Muscle of back (tissue), 11 donors: ENCODE measurements around the gene NCAM2. TPM values are rescaled to one million over a fixed set of nuclear protein-coding genes. Genes with fewer than 3 reads are reported as not detected.
"Not testable (repeated sequence)": the region's sequence is repeated elsewhere in the genome, so short reads cannot be mapped to it uniquely, and the experiment has no call there.

Experiments used
- DNase-seq, 3 donors: peaks; one replicate each; pipeline versions ENCODE4 v3.0.0 to v3.0.0-alpha.2; 2013
- polyA plus RNA-seq, 10 donors: library from polyadenylated mRNA; unstranded; fragments of 120-200 nt; gene quantifications; one replicate each; pipeline ENCODE4 v1.2.1, GENCODE V29; 2013; ENCODE audit not compliant: insufficient read length in 10 of 10

Gene NCAM2
- polyA plus RNA-seq, 10 donors: 4.4 to 10.5 (median 8.2) TPM

DNA sequence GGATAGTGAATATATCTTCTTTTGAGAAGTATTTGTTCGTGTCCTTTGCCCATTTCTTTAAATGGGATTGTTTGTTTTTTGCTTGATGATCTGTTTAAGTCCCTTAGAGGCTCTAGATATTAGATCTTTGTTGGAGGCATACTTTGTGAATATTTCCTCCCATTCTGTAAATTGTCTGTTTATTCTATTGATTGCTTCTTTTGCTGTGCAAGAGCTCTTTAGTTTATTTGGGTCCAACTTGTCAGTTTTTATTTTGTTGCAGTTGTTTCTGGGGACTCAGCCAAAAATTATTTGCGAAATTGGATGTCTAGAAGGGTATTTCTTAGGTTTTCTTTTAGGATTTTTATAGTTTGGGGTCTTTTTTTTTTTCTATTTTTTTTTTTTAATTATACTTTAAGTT is 302.8 kb downstream of the NCAM2 start:
- no peak for DNase-seq

DNA sequence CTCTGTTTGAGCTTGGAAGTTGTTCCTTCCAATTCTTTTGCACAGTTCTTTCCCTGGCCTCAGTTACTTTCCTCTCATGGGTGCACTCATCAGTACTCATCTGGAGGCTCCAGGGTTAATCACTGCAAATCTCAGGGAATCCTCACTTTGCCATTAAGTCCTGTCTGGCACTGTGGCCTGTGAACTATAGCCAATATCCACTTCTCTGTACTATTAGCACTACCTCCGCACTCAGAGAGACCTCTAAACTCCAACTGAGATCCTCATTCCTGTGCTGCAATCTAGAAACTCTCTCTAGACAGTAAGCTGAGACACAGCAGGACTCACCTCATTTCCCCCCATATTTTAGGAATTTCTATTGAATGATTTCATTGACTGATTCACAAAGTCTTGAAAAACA is 311.3 kb downstream of the NCAM2 start:
- peak in 1 of 3 donors; percentile 10 for DNase-seq

- no peak for DNase-seq
Measured at GRCh38 chr21:21324297-21324696, 326.1 kb downstream of the NCAM2 start.

GRCh38 chr21:21332492-21332891 is 334.3 kb downstream of the NCAM2 start:
- no peak for DNase-seq

- DNase-seq: no peak
Measured at GRCh38 chr21:21341041-21341440, 342.8 kb downstream of the NCAM2 start.

- DNase-seq: no peak
Measured at GRCh38 chr21:21345296-21345695, 347.1 kb downstream of the NCAM2 start.

GRCh38 chr21:21345872-21346271 is 347.7 kb downstream of the NCAM2 start:
- no peak for DNase-seq

DNA sequence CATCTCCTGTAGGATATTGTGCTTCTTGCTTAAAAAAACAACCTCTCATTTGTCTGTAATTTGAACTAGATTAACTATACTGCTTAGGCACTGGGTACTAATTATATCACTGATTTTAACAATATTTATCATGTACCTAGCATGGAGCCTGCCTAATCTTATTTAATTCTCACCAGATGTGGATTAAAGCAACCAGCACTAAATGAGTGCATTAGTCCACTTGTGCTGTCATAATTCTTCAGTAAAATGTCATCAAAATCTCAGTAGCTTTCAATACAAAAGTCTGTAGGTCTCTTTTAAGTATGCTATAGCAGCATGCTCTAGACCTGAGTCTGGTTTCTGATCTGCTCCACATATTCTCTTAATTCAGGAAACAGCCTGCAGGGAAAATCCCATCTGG is 368.1 kb downstream of the NCAM2 start:
- no peak for DNase-seq

- DNase-seq: no peak
Measured at GRCh38 chr21:21367583-21367982, 369.4 kb downstream of the NCAM2 start.

GRCh38 chr21:21373969-21374368 is 375.8 kb downstream of the NCAM2 start:
- DNase-seq: peak in 1 of 3 donors; percentile 16

DNA sequence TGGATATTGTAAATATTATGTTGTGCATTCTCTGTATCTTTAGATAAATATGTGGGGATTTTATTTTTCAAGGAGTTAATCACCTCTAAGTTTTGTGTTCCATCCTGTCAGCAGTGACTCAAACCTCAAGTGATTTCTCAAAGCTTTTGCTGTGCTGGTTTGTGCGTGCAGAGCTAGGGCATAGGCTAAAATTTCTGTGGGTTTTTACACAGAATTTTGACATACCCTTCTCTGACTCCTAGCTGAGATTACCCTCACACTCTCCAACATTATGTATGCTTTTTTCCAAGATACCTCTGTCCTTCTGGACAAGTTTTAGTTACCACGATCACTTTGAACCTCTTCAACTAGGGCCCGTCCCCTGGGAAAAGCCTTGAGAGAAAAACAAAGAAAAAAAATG is 384.9 kb downstream of the NCAM2 start:
- DNase-seq: peak in 1 of 3 donors; percentile 14

GRCh38 chr21:21384977-21385376 is 386.8 kb downstream of the NCAM2 start:
- DNase-seq: no peak

GRCh38 chr21:21385404-21385803 is 387.2 kb downstream of the NCAM2 start:
- no peak for DNase-seq

GRCh38 chr21:21387916-21388315 is 389.7 kb downstream of the NCAM2 start:
- DNase-seq: no peak

- DNase-seq: peak in 1 of 3 donors; percentile 22
Measured at GRCh38 chr21:21394064-21394463, 395.9 kb downstream of the NCAM2 start.

DNA sequence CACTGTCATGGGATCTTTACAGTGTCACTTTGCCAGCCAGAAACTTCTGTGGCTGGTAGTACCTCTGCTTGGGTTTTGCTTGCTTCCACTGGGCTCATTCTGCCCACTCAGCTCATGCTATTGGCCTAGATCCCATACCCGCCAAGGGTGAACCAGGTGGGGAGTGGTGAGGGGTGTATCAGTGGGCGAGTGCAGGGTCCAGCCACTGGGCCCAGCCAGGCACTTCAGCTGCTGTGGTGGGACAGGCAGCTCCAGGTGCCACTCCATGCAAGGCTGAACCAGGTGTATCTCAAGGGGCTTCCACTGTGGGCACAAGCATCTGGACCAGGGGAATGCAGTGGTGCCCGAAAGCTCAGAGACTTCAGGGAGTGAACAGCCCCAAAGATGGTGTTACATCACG is 398.2 kb downstream of the NCAM2 start:
- DNase-seq: no peak

DNA sequence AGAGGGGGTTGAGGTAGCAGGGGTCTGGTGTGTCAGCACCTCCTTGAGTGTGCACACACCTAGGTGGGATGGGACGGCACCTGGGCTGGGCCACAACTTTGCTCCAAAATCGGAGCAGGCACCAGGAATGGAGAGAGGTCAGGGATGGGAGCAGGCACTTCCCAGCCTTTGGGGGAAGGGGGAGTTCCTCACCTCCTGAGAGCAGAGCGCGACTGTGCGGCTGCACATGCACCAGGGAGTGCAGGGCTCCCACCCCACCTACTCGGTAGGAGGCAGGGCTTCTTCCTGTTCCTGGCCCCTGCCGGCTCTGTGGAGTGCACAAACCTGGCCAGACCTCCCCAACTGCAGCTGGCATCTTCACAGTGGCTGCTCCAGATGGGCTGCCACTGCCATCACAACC is 399.3 kb downstream of the NCAM2 start:
- no peak for DNase-seq

DNA sequence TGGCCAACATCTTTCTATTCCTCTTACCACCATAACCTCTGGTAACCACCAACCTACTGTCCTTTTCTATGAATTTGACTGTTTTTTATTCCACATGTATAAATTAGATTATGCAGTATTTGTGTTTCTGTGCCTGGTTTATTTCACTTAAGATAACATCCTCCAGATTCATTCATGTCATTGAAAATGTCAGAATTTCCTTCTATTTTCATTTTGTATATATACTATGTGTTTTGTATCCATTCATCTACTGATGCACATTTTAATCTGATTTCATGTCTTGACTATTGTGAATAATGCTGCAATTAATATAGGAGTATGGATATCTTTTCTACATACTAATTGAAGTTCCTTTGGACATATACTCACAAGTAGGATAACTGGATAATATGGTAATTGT is 403.2 kb downstream of the NCAM2 start:
- no peak for DNase-seq

GRCh38 chr21:21402187-21402586 is 404.0 kb downstream of the NCAM2 start:
- not testable (repeated sequence) for DNase-seq

DNA sequence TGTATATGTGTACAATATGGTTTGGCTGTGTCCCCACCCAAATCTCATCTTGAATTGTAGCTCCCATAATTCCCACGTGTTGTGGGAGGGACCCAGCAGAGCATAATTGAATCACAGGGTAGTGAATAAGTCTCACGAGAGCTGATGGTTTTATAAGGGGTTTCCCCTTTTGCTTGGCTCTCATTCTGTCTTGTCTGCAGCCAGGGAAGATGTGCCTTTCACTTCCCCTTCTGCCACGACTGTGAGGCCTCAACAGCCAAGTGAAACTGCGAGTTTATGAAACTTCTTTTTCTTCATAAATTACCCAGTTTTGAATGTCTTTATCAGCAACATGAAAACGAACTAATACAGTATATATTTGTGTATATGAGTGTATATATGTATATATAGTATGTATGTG is 406.1 kb downstream of the NCAM2 start:
- not testable (repeated sequence) for DNase-seq

DNA sequence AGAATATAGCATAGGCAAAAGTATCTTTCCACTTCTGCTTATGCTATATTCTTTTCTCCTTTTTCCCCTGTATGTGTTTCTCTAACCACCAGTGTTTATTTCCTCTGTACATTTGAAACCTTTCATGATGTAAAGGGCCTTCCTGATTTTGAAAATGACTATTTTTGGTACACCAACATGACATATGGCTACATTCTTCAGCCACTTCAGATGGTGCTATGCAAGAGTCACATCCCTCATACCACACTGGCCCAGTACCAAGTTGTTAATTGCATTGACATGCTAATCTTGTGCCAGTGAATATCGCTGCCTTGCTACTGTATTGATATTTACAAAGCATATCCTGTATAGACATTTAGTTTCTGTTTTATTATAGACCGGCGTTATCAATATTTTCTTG is 408.7 kb downstream of the NCAM2 start:
- no peak for DNase-seq

DNA sequence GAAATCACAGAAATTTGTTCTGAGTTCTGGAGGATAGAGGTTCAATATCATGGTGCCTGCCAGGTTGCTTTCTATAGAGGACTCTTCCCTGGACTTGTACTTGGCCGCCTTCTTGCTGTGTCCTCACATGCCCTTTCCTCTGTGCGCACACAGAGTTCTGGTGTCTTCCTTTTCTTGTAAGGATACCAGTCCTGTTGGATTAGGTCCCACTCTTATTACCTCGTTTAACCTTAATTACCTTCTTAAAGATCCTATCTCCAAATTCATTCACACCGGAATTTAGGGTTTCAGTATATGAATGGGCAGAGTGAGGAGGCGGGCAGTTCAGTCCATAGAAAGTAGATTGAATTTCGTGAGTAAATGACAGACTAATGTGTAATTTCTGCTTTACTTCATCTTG is 413.9 kb downstream of the NCAM2 start:
- DNase-seq: no peak

DNA sequence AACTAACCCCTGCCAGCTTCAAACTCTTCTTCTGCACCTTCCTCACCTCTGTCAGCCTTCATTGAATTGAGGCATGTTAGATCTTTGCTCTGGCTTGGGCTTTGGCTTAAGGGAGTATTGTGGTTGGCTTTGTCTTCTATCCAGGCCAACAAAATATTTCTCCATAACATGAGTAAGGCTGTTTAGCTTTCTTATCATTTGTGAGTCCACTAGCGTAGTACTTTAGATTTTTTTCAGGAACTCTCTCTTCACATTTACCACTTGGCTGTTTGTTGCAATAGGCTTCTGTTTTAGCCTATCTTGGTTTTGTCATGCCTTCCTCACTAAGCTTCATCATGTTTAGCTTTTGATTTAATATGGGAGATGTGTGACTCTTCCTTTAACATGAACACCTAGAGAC is 417.5 kb downstream of the NCAM2 start:
- DNase-seq: no peak

DNA sequence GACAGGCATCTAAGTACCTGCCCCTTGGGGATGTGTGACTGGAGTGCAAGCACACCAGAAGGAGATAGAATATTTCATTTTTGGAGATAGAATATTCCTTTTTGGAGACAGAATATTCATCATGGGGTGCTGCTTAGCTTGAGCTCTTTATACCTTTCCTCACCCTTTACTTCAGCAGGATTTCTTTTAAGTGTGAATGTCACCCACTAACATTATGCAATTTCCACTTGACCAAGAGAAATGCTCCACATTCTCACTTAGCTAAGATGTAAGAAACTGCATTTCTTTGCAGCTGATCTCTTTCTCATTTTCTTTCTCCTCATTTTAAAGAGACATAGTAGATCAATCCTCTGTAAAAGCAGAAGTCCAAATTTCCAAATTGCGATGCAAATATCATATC is 436.7 kb downstream of the NCAM2 start:
- DNase-seq: no peak

DNA sequence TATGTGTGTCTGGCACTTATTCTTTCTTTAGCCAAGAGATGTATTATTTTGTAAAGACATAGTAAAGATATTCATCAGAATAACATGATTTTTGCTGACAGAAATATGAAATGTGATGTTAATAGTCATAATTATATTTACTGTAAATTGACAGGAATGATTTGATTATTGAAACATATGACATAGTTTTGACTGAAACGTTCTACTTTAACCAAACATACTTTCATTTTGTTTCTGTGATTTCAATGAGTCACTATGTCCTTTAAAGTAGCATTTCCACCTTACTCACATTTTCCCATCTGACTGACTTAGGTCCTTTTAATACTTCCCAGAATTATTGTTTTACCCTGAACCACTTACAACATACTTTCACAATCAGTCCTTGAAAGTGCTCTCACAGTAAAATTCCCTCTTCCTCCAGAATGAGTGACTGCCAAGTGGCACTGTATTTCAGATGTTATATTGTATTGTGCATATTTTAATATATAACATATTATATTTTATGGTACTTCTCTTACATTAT is 437.9 kb downstream of the NCAM2 start:
- peak in 1 of 3 donors; percentile 12 for DNase-seq
